Left ventricle myocardium inferior (tissue), 1 donor: Measurements from ENCODE around the gene PTGER3. TPM values are rescaled to one million over a fixed set of nuclear protein-coding genes. Genes with fewer than 3 reads are reported as not detected.

Source experiments
- DNase-seq: peaks from one replicate; pipeline ENCODE4 v3.0.0-alpha.2; 2020
- H3K27ac ChIP-seq: fragments of 200-600 bp; replicated peaks from 2 replicates; pipeline ENCODE4 v1.8.0; 2021
- H3K27me3 ChIP-seq: fragments of 200-600 bp; 2 replicates; pipeline ENCODE4 v1.8.0; 2021; ENCODE audit warnings: low read depth
- H3K36me3 ChIP-seq: fragments of 200-600 bp; 2 replicates; pipeline ENCODE4 v1.8.0; 2021
- H3K4me1 ChIP-seq: fragments of 200-600 bp; 2 replicates; pipeline ENCODE4 v1.8.0; 2021
- H3K4me3 ChIP-seq: fragments of 200-600 bp; 2 replicates; pipeline ENCODE4 v1.8.0; 2021; ENCODE audit warnings: mild to moderate bottlenecking, moderate library complexity
- H3K9me3 ChIP-seq: fragments of 200-600 bp; replicated peaks from 2 replicates; pipeline ENCODE4 v1.8.0; 2021
- intact Hi-C: fragments of 100-400 bp; cut with micrococcal nuclease; formaldehyde crosslinking; loops from one replicate; pipeline ENCODE4 v1.11.0; 2022
- total RNA-seq: library from RNA; stranded (reverse); fragmentation: NEBNext Ultra II Directional; extraction: Animal tissue kit (Norgen Biotek cat#: 25700); gene quantifications from one replicate; pipeline ENCODE4 v1.2.1, GENCODE V29; 2021
- TF ChIP-seq, protein P1 (sequence below): fragments of 200-600 bp; IDR thresholded peaks from 2 replicates; pipeline ENCODE4 v1.8.0; 2021; ENCODE audit warnings: antibody characterized with exemption, mild to moderate bottlenecking, borderline replicate concordance
- donor health status: DM: no; HTN: yes; CAD: no; lungs with severe emphysema.

The PTGER3 gene
- total RNA-seq, 1 donor from 2014 or later = 2.6 TPM

DNA sequence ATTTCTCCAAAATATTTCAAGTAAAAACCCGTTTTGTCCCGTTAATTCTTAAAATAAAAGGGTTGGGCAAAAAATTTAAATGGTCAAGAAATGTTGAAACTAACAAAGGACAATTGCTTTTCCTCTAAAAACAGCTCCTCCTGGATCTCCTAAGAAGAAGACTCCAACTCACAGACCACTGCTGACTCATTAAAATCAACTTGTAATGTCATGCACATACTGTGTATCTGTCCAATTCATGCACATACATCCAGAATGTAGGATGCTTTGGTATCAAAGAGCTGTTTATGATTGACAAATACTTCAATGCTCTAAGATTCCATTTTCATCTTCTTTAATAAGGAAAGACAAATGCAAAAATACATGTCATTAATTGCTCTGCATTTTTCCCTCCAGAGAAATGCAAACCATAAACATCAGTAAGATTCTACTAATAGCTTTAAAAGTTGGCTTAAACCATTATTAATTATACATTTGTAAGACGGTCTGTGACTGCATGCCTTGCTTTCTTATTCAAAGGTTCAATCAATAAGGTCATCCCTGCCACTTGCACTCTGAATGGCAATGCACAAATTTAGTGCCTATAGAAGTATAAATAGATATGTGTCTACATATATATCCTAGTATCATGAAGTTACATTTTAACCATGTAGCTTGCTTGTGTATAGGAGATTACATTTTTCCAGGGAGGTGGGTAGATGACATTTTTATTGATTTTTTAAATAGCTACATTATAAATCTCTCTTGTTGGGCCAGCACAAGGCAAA, 44.7 kb downstream of the PTGER3 start:
- H3K27me3 ChIP-seq = peaks cover 24% of the 10 kb centered on the region
- DNase-seq = no peak
- intact Hi-C loops = no loop called here
- TF ChIP-seq, protein P1, sequence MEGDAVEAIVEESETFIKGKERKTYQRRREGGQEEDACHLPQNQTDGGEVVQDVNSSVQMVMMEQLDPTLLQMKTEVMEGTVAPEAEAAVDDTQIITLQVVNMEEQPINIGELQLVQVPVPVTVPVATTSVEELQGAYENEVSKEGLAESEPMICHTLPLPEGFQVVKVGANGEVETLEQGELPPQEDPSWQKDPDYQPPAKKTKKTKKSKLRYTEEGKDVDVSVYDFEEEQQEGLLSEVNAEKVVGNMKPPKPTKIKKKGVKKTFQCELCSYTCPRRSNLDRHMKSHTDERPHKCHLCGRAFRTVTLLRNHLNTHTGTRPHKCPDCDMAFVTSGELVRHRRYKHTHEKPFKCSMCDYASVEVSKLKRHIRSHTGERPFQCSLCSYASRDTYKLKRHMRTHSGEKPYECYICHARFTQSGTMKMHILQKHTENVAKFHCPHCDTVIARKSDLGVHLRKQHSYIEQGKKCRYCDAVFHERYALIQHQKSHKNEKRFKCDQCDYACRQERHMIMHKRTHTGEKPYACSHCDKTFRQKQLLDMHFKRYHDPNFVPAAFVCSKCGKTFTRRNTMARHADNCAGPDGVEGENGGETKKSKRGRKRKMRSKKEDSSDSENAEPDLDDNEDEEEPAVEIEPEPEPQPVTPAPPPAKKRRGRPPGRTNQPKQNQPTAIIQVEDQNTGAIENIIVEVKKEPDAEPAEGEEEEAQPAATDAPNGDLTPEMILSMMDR = no peak
- no peaks in the 10 kb centered on the region for H3K4me1 ChIP-seq
- no peak overlapping the region for H3K27ac ChIP-seq
- H3K4me3 ChIP-seq = no peak overlapping the region
- no peaks in the 10 kb centered on the region for H3K9me3 ChIP-seq
- no peaks in the 10 kb centered on the region for H3K36me3 ChIP-seq

DNA sequence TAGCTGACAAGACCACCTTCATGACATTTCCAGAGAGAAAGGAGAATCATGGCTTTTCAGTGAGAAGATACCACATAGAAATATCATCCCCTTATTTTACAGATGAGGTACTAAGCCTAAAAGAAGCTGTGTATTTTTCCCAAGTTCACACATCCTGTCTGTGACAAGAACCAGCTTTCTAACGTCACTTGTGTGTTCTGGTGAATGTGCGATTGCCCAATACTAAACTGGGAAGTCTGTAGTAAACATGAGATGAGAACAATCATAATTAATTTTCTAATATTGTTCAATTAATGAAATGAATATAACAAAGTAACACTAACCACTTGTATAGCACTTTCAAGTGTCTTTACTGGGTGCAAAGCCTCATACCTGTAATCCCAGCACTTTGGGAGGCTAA, 46.0 kb downstream of the PTGER3 start:
- H3K9me3 ChIP-seq = no peaks in the 10 kb centered on the region
- H3K4me1 ChIP-seq = no peaks in the 10 kb centered on the region
- DNase-seq = no peak
- H3K27me3 ChIP-seq = peaks cover 27% of the 10 kb centered on the region
- no peak overlapping the region for H3K27ac ChIP-seq
- no peaks in the 10 kb centered on the region for H3K36me3 ChIP-seq
- intact Hi-C loops = no loop called here
- TF ChIP-seq, protein P1 = no peak
- H3K4me3 ChIP-seq = no peak overlapping the region

DNA sequence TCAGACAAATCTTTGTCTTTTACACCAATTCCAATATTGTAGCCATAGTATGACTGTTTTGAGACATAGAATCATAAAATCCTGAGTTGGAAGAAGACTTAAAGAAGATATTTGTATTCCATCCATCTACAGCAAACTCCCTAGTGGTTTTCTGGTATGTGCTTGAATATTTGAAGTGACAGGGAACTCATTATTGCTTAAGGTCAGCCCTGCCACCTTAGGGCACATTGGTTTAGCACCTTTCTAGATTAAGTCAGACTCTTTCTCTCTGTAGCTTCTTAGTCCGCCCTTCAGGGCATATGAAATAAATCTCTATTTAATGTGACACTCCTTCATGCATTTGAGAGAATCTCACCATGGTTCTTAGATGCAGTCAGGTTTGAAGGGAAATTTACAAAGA, 49.8 kb downstream of the PTGER3 start:
- TF ChIP-seq, protein P1 = no peak
- intact Hi-C loops = no loop called here
- Histone ChIP-seq H3K27me3 (peaks cover 32% of the 10 kb centered on the region), H3K36me3 (no peaks in the 10 kb centered on the region), H3K9me3 (no peaks in the 10 kb centered on the region), H3K4me1 (no peaks in the 10 kb centered on the region), H3K27ac (no peak overlapping the region), H3K4me3 (no peak overlapping the region)
- no peak for DNase-seq

DNA sequence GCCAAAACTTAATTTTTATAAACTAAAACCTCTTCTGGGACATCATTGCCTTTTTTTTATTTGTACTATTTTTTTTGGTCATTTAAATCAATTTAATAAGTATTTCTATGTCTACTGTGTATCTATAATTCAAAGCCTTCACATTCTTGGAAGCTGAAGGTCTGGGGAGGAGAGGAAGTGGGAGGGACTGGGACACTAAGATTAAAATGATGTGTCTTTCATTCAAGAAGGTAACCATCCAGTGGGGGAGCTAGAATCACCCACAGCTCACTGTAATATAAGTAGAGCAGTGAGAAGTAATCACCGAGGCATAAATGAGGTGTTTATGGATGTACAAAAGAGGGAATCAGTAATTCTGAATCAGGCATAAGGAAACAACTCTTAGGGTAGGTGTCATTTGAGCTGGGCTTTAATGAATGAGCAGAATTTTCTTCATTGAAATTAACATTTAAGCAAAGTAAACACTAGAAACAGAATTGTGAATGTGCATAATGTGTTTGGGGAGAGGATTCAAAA, 52.8 kb downstream of the PTGER3 start:
- Histone ChIP-seq H3K27me3 (peaks cover 27% of the 10 kb centered on the region), H3K36me3 (no peaks in the 10 kb centered on the region), H3K4me1 (no peaks in the 10 kb centered on the region), H3K4me3 (no peak overlapping the region), H3K27ac (no peak overlapping the region), H3K9me3 (no peaks in the 10 kb centered on the region)
- intact Hi-C loops = no loop called here
- no peak for DNase-seq
- TF ChIP-seq, protein P1 = no peak

DNA sequence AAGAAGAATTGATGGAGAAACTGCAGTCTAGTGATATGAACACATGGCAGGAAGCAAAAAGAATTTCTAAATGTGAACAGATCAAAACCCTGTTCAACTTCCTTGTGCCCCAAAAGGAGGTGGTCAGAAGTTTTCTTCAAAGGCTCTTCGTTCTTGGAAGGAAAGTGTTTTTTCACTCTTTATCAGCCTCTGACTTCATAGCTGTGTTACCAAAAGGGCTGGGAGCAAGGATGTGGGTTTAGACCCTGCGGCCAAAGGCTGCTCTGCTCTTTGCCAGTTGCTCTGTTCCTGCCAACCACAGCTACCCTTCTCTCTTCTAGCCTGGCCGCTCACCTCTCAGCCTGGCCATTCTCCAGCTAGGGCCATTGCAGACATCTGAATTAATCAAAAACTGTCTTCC, 53.8 kb downstream of the PTGER3 start:
- TF ChIP-seq, protein P1 = no peak

More for the DNA sequence above, 53.8 kb downstream of the PTGER3 start:
- intact Hi-C loops = no loop called here
- no peak for DNase-seq
- Histone ChIP-seq H3K27me3 (peaks cover 18% of the 10 kb centered on the region), H3K9me3 (no peaks in the 10 kb centered on the region), H3K4me3 (no peak overlapping the region), H3K36me3 (no peaks in the 10 kb centered on the region), H3K4me1 (no peaks in the 10 kb centered on the region), H3K27ac (no peak overlapping the region)
